B cell (primary cell): ENCODE measurements around the gene PALLD. TPM values are rescaled to one million over a fixed set of nuclear protein-coding genes. Genes with fewer than 3 reads are reported as not detected.

ENCODE experiments used
- ATAC-seq: fragments of 200-7000 bp; cut with Tn5 transposase; one replicate; pipeline ENCODE4 v1.10.0; 2021; ENCODE audit warnings: low read depth, mild to moderate bottlenecking, moderate number of reproducible peaks, moderate library complexity
- CTCF ChIA-PET: fragments of 350-600 bp; sonication (Branson Sonifier 250); formaldehyde crosslinking; loops from one replicate; lab custom pipeline; 2021; ENCODE audit warnings: antibody characterized with exemption, inconsistent platforms; lab: Charles Lee
- POLR2A ChIA-PET: fragments of 350-600 bp; sonication (Branson Sonifier 250); formaldehyde crosslinking; loops from one replicate; lab custom pipeline; 2021; ENCODE audit warnings: antibody characterized with exemption; lab: Charles Lee
- DNase-seq: peaks from one replicate; pipeline ENCODE4 v3.0.0; 2013
- H2AFZ ChIP-seq: 2 replicates; pipeline ENCODE4 v1.6.1; 2012; ENCODE audit warnings: mild to moderate bottlenecking, low read depth, low read length; ENCODE audit not compliant: insufficient read depth, poor library complexity, severe bottlenecking
- H3K27ac ChIP-seq, 2 donors: 1 replicate in 1 of 2; 2 replicates in 1 of 2; pipeline ENCODE4 v1.5.1; 2012 to 2013; ENCODE audit warnings: low read length in 2 of 2, mild to moderate bottlenecking in 2 of 2, moderate library complexity in 1 of 2
- H3K27me3 ChIP-seq, 4 experiments: fragments of 200-600 bp in 1 of 4; sonication (generic) in 1 of 4; replicated peaks in 1 of 4; 1 replicate in 2 of 4; 2 replicates in 2 of 4; pipeline versions ENCODE4 v1.6.1 to v1.7.0; 2013 to 2016; ENCODE audit warnings: low read length in 3 of 4, mild to moderate bottlenecking in 2 of 4, mixed read lengths in 1 of 4, moderate library complexity in 1 of 4; ENCODE audit not compliant: insufficient read depth in 4 of 4, control insufficient read depth in 3 of 4; ENCODE audit errors: control extremely low read depth in 1 of 4
- H3K36me3 ChIP-seq, 2 experiments: replicated peaks in 1 of 2; 1 replicate in 1 of 2; 2 replicates in 1 of 2; pipeline versions ENCODE4 v1.6.1 to v1.7.1; 2013; ENCODE audit warnings: low read length in 1 of 2; ENCODE audit not compliant: insufficient read depth in 2 of 2, control insufficient read depth in 1 of 2; ENCODE audit errors: control extremely low read depth in 1 of 2, extremely low read depth in 1 of 2
- H3K4me1 ChIP-seq, 2 donors: fragments of 200-600 bp in 1 of 2; sonication (generic) in 1 of 2; 1 replicate in 1 of 2; 2 replicates in 1 of 2; pipeline versions ENCODE4 v1.5.1 to v1.6.1; 2013 to 2017; ENCODE audit warnings: low read length in 2 of 2; ENCODE audit not compliant: control insufficient read depth in 2 of 2, insufficient read depth in 2 of 2
- H3K4me2 ChIP-seq: replicated peaks from 2 replicates; pipeline ENCODE3; 2012; ENCODE audit warnings: mild to moderate bottlenecking, low read depth, low read length; ENCODE audit not compliant: poor library complexity, severe bottlenecking
- H3K4me3 ChIP-seq, 5 experiments: fragments of 200-600 bp in 1 of 5; sonication (generic) in 1 of 5; 1 replicate in 3 of 5; 2 replicates in 2 of 5; pipeline versions ENCODE4 v1.5.1 to v1.7.0; 2011 to 2016; ENCODE audit warnings: low read length in 4 of 5, mild to moderate bottlenecking in 4 of 5, low read depth in 2 of 5, control low read depth in 1 of 5, moderate library complexity in 1 of 5; ENCODE audit not compliant: insufficient read depth in 1 of 5; ENCODE audit errors: control extremely low read depth in 1 of 5, extremely low read depth in 1 of 5
- H3K79me2 ChIP-seq: fragments of 200-600 bp; sonication (generic); one replicate; pipeline ENCODE4 v1.6.0; 2016; ENCODE audit warnings: low read length; ENCODE audit not compliant: control insufficient read depth, insufficient read depth
- H3K9ac ChIP-seq: fragments of 200-600 bp; sonication (generic); 2 replicates; pipeline ENCODE4 v1.6.1; 2017; ENCODE audit warnings: mild to moderate bottlenecking, low read length, moderate library complexity
- H3K9me3 ChIP-seq, 3 donors: one replicate each; pipeline versions ENCODE4 v1.6.1 to v1.7.1; 2013; ENCODE audit warnings: low read length in 2 of 3; ENCODE audit not compliant: control insufficient read depth in 2 of 3, insufficient read depth in 1 of 3; ENCODE audit errors: control extremely low read depth in 1 of 3
- H4K20me1 ChIP-seq: 2 replicates; pipeline ENCODE4 v1.6.0; 2012; ENCODE audit warnings: mild to moderate bottlenecking, low read length; ENCODE audit not compliant: insufficient read depth, control insufficient read depth, poor library complexity, severe bottlenecking
- H3K27ac Mint-ChIP-seq: one replicate; pipeline ENCODE4 v1.8.0; 2021; ENCODE audit warnings: mixed read lengths
- H3K27me3 Mint-ChIP-seq: one replicate; pipeline ENCODE4 v1.8.0; 2021; ENCODE audit warnings: mixed read lengths
- H3K4me1 Mint-ChIP-seq: one replicate; pipeline ENCODE4 v1.8.0; 2021; ENCODE audit warnings: mixed read lengths
- H3K4me3 Mint-ChIP-seq: one replicate; pipeline ENCODE4 v1.8.0; 2021; ENCODE audit warnings: mixed read lengths
- H3K9me3 Mint-ChIP-seq: one replicate; pipeline ENCODE4 v1.8.0; 2022; ENCODE audit warnings: mixed read lengths; ENCODE audit not compliant: insufficient read depth
- EZH2 ChIP-seq: IDR thresholded peaks from 2 replicates; pipeline ENCODE4 v1.6.1; 2012; ENCODE audit warnings: borderline replicate concordance, low read depth, mild to moderate bottlenecking, moderate library complexity, low read length; ENCODE audit not compliant: insufficient read depth, poor library complexity, severe bottlenecking
- WGBS: methylation state at CpG from one replicate; pipeline ENCODE4 v1.1.5; 2013; ENCODE audit warnings: missing lambda C conversion rate; ENCODE audit not compliant: insufficient coverage; 5-methylcytosine and 5-hydroxymethylcytosine counted together
- intact Hi-C: fragments of 100-400 bp; cut with micrococcal nuclease; formaldehyde crosslinking; loops from one replicate; pipeline ENCODE4 v1.10.0; 2022
- polyA plus RNA-seq: library from polyadenylated mRNA; depleted of rRNA; stranded (reverse); fragments of >200 nt; gene quantifications from 2 replicates; pipeline ENCODE4 v1.2.3, GENCODE V29; 2012
- total RNA-seq, 2 donors: library from RNA; stranded (reverse); fragments of 120-200 nt in 1 of 2; gene quantifications; 1 replicate in 1 of 2; 2 replicates in 1 of 2; pipeline versions ENCODE4 v1.2.3 to v1.2.4, GENCODE V29; 2013 to 2022
- TF ChIP-seq, protein P1 (sequence below): fragments of 200-600 bp; IDR thresholded peaks from one replicate; pipeline ENCODE4 v1.8.0; 2022; ENCODE audit warnings: antibody characterized with exemption, mild to moderate bottlenecking

PALLD gene
- total and polyA plus RNA-seq, 2 donors (not counting 1 experiment from before 2014, with no cell fraction given), result 0.63 to 0.71 TPM

DNA sequence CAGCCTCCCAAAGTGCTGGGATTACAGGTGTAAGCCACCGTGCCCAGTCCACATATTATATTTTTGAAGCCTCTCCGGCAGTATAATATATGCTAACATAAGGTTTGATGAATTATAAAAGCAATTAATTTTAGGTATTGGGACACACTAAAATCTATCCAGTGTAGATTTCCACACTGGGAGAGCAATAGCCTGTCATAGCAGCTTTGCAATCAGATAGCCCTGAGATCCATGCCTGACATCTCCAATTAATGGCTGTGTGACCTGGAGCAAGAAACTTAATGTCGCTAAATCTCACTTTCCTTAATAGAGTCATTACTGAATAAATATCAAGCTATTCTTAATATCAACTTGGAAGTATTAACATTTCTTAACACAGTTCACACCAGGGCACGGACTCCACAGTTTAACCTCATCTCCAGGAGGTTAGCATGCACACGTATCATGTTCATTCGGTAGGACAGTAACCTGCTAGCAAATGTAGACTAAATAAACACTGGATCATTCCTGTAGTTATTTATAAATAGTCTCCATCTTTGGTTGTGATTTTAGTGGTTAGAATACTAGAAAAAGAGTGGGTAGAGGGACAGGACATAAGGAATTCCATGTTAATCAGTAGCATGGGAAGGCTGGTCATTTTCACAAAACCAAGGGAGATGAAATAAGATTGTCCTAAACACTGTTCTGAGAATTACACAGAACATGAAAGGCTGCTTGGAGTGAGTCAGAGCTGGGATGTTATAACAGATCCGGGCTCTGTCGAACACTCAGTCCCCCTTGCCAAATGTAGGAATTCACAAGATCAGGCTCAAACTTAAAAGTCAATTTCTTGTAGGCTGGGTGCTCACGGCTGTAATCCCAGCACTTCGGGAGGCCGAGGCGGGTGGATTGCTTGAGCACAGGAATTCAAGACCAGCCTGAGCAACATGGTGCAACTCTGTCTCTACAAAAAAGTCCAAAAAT, 254.7 kb downstream of the PALLD start:
- Mint-ChIP-seq H3K27me3 (peaks cover 2% of the 10 kb centered on the region), H3K27ac (no peak overlapping the region), H3K4me1 (no peaks in the 10 kb centered on the region), H3K4me3 (no peak overlapping the region), H3K9me3 (peaks cover 2% of the 10 kb centered on the region)
- Histone ChIP-seq H3K9ac (no peak overlapping the region), H3K27me3 (no peaks in the 10 kb centered on the region), H3K4me1 (no peaks in the 10 kb centered on the region), H4K20me1 (no peaks in the 10 kb centered on the region), H2AFZ (no peak overlapping the region), H3K79me2 (no peaks in the 10 kb centered on the region), H3K9me3 (no peaks in the 10 kb centered on the region), H3K4me3 (no peak overlapping the region), H3K4me2 (no peak overlapping the region), H3K27ac (no peak overlapping the region), H3K36me3 (no peaks in the 10 kb centered on the region)
- CTCF ChIA-PET, result no interaction called here
- ATAC-seq (no peak), DNase-seq (no peak)
- intact Hi-C loops, result no loop called here
- POLR2A ChIA-PET, result no interaction called here
- 97% methylated on average over 6 of the region's 12 CpGs for WGBS
- TF ChIP-seq, protein P1, sequence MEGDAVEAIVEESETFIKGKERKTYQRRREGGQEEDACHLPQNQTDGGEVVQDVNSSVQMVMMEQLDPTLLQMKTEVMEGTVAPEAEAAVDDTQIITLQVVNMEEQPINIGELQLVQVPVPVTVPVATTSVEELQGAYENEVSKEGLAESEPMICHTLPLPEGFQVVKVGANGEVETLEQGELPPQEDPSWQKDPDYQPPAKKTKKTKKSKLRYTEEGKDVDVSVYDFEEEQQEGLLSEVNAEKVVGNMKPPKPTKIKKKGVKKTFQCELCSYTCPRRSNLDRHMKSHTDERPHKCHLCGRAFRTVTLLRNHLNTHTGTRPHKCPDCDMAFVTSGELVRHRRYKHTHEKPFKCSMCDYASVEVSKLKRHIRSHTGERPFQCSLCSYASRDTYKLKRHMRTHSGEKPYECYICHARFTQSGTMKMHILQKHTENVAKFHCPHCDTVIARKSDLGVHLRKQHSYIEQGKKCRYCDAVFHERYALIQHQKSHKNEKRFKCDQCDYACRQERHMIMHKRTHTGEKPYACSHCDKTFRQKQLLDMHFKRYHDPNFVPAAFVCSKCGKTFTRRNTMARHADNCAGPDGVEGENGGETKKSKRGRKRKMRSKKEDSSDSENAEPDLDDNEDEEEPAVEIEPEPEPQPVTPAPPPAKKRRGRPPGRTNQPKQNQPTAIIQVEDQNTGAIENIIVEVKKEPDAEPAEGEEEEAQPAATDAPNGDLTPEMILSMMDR, result no peak
- TF ChIP-seq EZH2, result no peak
